GM06990 (cell line): ENCODE measurements around the gene KIF4B.

Experiments used
- DNase-seq: peaks from one replicate; pipeline ENCODE4 v3.0.0-alpha.2; 2011; ENCODE audit not compliant: insufficient read length; ENCODE audit errors: extremely low read depth
- H3K27me3 ChIP-seq: replicated peaks from 2 replicates; pipeline ENCODE4 v1.6.0; 2011; ENCODE audit warnings: low read length; ENCODE audit not compliant: control insufficient read depth, insufficient read depth
- H3K36me3 ChIP-seq: 2 replicates; pipeline ENCODE4 v1.5.1; 2011; ENCODE audit warnings: low read length; ENCODE audit not compliant: control insufficient read depth, insufficient read depth
- H3K4me3 ChIP-seq: replicated peaks from 2 replicates; pipeline ENCODE4 v1.5.1; 2011; ENCODE audit warnings: low read depth, mild to moderate bottlenecking, control low read depth, low read length
- TF ChIP-seq, protein P1 (sequence below): IDR thresholded peaks from 2 replicates; pipeline ENCODE4 v1.5.1; 2011; ENCODE audit warnings: low read length, control low read depth, mild to moderate bottlenecking, inconsistent platforms; ENCODE audit not compliant: insufficient read depth, poor library complexity, severe bottlenecking

KIF4B gene, protein sequence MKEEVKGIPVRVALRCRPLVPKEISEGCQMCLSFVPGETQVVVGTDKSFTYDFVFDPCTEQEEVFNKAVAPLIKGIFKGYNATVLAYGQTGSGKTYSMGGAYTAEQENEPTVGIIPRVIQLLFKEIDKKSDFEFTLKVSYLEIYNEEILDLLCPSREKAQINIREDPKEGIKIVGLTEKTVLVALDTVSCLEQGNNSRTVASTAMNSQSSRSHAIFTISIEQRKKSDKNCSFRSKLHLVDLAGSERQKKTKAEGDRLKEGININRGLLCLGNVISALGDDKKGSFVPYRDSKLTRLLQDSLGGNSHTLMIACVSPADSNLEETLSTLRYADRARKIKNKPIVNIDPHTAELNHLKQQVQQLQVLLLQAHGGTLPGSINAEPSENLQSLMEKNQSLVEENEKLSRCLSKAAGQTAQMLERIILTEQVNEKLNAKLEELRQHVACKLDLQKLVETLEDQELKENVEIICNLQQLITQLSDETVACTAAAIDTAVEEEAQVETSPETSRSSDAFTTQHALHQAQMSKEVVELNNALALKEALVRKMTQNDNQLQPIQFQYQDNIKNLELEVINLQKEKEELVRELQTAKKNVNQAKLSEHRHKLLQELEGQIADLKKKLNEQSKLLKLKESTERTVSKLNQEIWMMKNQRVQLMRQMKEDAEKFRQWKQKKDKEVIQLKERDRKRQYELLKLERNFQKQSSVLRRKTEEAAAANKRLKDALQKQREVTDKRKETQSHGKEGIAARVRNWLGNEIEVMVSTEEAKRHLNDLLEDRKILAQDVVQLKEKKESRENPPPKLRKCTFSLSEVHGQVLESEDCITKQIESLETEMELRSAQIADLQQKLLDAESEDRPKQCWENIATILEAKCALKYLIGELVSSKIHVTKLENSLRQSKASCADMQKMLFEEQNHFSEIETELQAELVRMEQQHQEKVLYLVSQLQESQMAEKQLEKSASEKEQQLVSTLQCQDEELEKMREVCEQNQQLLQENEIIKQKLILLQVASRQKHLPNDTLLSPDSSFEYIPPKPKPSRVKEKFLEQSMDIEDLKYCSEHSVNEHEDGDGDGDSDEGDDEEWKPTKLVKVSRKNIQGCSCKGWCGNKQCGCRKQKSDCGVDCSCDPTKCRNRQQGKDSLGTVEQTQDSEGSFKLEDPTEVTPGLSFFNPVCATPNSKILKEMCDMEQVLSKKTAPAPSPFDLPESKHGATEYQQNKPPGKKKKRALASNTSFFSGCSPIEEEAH

DNA sequence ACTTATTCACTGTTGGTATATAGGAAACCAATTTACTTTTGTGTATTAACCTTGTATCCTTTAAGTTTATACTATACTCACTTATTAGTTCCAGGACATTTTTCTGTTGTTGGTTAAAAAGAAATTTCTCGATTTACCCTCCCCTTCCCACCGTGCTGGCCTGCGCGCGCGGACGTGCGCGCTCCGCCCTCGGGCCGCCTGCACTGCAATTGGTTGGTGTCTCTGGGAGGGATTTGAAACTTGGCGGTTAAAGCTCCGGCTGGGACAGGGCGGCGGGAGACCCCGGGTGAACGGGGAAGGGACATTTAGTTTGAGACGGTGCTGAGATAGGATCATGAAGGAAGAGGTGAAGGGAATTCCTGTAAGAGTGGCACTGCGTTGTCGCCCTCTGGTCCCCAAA lies at the start of gene KIF4B:
Gene KIF4B (plus strand): TSS at position 230 of the 400 bp plus-strand sequence. CDS start 105 bp downstream, at position 335.
- no peak for DNase-seq
- Histone ChIP-seq H3K36me3 (no peaks in the 10 kb centered on the region), H3K4me3 (no peak within 1 kb of the TSS), H3K27me3 (no peaks in the 10 kb centered on the region; the same call in 1 of the 2 replicates)
- TF ChIP-seq, protein P1, sequence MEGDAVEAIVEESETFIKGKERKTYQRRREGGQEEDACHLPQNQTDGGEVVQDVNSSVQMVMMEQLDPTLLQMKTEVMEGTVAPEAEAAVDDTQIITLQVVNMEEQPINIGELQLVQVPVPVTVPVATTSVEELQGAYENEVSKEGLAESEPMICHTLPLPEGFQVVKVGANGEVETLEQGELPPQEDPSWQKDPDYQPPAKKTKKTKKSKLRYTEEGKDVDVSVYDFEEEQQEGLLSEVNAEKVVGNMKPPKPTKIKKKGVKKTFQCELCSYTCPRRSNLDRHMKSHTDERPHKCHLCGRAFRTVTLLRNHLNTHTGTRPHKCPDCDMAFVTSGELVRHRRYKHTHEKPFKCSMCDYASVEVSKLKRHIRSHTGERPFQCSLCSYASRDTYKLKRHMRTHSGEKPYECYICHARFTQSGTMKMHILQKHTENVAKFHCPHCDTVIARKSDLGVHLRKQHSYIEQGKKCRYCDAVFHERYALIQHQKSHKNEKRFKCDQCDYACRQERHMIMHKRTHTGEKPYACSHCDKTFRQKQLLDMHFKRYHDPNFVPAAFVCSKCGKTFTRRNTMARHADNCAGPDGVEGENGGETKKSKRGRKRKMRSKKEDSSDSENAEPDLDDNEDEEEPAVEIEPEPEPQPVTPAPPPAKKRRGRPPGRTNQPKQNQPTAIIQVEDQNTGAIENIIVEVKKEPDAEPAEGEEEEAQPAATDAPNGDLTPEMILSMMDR: no peak

DNA sequence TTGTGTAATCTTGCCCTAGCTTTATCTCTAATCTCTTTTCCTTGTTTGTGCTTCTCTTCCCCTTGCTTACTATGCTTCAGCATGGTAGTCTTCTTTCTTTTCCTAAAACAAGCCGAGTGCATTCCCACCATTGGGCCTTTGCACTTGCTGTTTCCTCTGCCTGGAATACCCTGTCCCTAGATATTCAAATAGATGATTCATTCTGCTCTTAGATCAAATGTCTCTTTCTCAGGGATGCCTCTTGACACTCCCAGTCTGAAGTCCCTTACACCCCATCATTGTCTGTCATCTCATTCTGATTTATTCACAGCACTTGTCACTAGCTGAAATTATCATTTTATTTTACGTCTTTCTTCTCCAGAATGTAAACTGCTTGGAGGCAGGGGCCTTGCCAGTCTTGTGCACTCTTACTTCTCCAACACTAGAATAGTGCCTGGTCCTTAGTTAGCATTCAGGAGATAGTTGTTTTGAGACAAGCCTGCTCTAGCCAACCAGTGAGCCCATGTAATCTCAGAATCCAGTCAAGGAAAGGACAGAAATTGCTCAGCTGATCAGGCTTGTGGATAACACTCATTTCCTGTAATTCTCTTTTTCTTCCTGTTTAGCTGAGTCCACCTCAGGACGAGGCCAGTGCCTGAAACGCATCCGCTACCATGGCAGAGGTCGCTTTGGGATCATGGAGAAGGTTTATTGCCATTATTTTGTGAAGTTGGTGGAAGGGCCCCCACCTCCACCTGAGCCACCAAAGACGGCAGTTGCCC lies 47.3 kb upstream of the KIF4B start:
- TF ChIP-seq, protein P1: no peak
- DNase-seq: no peak
- peaks cover 2% of the 10 kb centered on the region for H3K36me3 ChIP-seq
- H3K27me3 ChIP-seq: no peaks in the 10 kb centered on the region
- H3K4me3 ChIP-seq: no peak overlapping the region

DNA sequence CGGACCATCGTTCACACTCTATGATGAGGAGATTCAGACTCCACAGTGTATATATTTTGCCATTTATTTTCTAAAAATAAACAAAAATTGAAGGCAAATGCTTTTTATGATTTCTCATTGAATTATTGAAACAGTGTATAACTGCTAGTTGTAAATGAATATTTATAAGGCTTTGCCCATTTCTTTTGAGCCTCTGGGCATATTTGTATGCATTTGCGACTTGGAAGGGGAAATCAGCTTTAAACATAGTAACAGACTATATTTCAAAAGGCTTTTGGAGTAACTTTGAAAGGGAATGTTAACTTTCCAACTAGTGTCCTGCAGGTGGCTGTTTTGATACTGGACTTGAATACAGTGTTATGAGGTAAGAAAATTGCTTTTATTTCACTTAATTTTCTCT lies 46.7 kb upstream of the KIF4B start:
- Histone ChIP-seq H3K36me3 (no peaks in the 10 kb centered on the region; the same call in 1 of the 2 replicates), H3K4me3 (no peak overlapping the region), H3K27me3 (no peaks in the 10 kb centered on the region)
- TF ChIP-seq, protein P1: no peak
- DNase-seq: no peak

DNA sequence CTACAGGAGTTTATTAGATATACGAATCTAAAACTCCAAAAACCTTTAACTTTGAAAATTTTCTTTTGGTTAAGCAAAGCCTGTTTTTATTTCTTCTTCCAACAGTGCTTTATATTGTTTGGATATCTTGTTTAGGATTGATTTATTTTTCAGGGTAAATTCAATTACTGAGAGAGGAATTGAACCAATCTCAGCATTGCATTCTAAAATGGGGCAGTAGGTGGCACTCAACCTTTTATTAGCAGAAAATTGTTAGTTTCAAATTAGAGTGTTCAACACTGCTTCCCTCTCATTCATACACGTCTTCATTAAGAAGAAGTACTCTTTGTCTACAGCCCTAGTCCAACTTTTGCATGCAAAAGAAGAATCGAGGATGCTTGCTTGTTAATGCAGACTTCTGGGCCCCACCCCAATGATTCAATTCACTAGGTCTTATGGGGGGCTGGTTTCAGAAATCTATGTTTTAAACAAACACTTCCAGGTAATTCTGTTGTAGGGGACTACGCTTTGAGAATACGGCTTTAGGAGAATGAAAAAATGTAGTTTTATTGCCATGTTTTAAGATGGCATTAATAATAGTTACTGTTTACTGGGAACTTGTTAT lies 46.0 kb upstream of the KIF4B start:
- no peak overlapping the region for H3K4me3 ChIP-seq
- TF ChIP-seq, protein P1: peak; percentile 47
- DNase-seq: no peak
- H3K36me3 ChIP-seq: no peaks in the 10 kb centered on the region; the same call in 1 of the 2 replicates
- no peaks in the 10 kb centered on the region for H3K27me3 ChIP-seq

DNA sequence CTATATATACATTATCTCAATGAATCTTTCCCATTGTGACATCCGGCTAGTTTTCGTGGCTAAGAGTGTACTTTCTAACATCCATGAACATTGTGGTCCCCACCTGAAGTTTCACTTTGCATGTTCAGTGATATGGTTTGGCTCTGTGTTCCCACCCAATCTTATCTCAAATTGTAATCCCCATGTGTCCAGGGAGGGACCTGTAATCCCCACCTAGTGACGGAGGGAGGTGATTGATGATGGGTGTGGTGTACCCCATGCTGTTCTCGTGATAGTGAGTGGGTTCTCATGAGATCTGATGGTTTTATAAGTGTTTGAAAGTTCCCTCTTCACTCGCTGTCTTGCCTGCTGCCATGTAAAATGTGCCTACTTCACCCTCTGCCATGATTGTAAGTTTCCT lies 44.6 kb upstream of the KIF4B start:
- H3K36me3 ChIP-seq: no peaks in the 10 kb centered on the region
- no peaks in the 10 kb centered on the region for H3K27me3 ChIP-seq
- TF ChIP-seq, protein P1: no peak
- H3K4me3 ChIP-seq: no peak overlapping the region
- no peak for DNase-seq
